ENCODE measurements around the gene PEMT.

Gene PEMT

GRCh38 chr17:17555906-17556305, 35.6 kb downstream of the PEMT start:
- H3K36me3 ChIP-seq (ENCODE audit: control insufficient read depth in 2 of 2, insufficient read depth in 1 of 2, low read length in 2 of 2), result no peaks in the 10 kb centered on the region
- ChIA-PET CTCF (no interaction called here), POLR2A (no interaction called here)
- TF ChIP-seq WT1 (tag by site-specific recombination; IDR thresholded peaks at IDR 0.05) (no peak), ZNF266 (tag by site-specific recombination; IDR thresholded peaks at IDR 0.05; ENCODE audit: low read depth) (no peak)
- H3K4me3 ChIP-seq (ENCODE audit: low read depth, low read length), result no peak overlapping the region
- H3K9me3 ChIP-seq (ENCODE audit: control insufficient read depth, insufficient read depth, low read depth, low read length), result no peaks in the 10 kb centered on the region
- no peak overlapping the region for H3K27ac ChIP-seq (ENCODE audit: extremely low read depth, low read depth, low read length)
- no peaks in the 10 kb centered on the region for H3K4me1 ChIP-seq (ENCODE audit: control insufficient read depth, insufficient read depth, low read length)

- Histone ChIP-seq H3K36me3 (ENCODE audit: control insufficient read depth in 2 of 2, insufficient read depth in 1 of 2, low read length in 2 of 2) (no peaks in the 10 kb centered on the region), H3K27ac (ENCODE audit: extremely low read depth, low read depth, low read length) (no peak overlapping the region), H3K9me3 (ENCODE audit: control insufficient read depth, insufficient read depth, low read depth, low read length) (no peaks in the 10 kb centered on the region), H3K4me3 (ENCODE audit: low read depth, low read length) (no peak overlapping the region), H3K4me1 (ENCODE audit: control insufficient read depth, insufficient read depth, low read length) (no peaks in the 10 kb centered on the region)
- ChIA-PET POLR2A (no interaction called here), CTCF (interaction anchor here (0.7 to 0.8 kb wide), 2 partner anchors 32 to 199 kb away, joined by 3 read pairs; no protein-coding TSS in a partner anchor)
- no peak for TF ChIP-seq ZBTB8A (tag by site-specific recombination; IDR thresholded peaks at IDR 0.05)
- no peak for TF ChIP-seq ZNF140 (tag by site-specific recombination; IDR thresholded peaks at IDR 0.05)
- TF ChIP-seq ZNF791 (tag by site-specific recombination; IDR thresholded peaks at IDR 0.05), result no peak
- no peak for TF ChIP-seq GLIS1 (tag by site-specific recombination; IDR thresholded peaks at IDR 0.05)
- no peak for TF ChIP-seq MZF1 (tag by site-specific recombination; IDR thresholded peaks at IDR 0.05; ENCODE audit: borderline replicate concordance)
- no peak for TF ChIP-seq ZNF530 (tag by site-specific recombination; IDR thresholded peaks at IDR 0.05; ENCODE audit: low read depth)
These were observed 36.4 kb downstream of the PEMT start for GRCh38 chr17:17555151-17555550.

- H3K9me3 ChIP-seq (ENCODE audit: control insufficient read depth, insufficient read depth, low read depth, low read length), result no peaks in the 10 kb centered on the region
- H3K27ac ChIP-seq (ENCODE audit: extremely low read depth, low read depth, low read length), result no peak overlapping the region
- no peak overlapping the region for H3K4me3 ChIP-seq (ENCODE audit: low read depth, low read length)
- no peaks in the 10 kb centered on the region for H3K36me3 ChIP-seq (ENCODE audit: control insufficient read depth in 2 of 2, insufficient read depth in 1 of 2, low read length in 2 of 2)
- H3K4me1 ChIP-seq (ENCODE audit: control insufficient read depth, insufficient read depth, low read length), result no peaks in the 10 kb centered on the region
- TF ChIP-seq ZNF521 (tag by site-specific recombination; IDR thresholded peaks at IDR 0.05), result no peak
- TF ChIP-seq ELK4 (IDR thresholded peaks at IDR 0.05; ENCODE audit: borderline replicate concordance, low read depth, low read length), result no peak
- POLR2A ChIA-PET, result no interaction called here
- CTCF ChIA-PET, result interaction anchor here (0.6 to 0.8 kb wide), 3 partner anchors 31 to 198 kb away, joined by 3 read pairs; no protein-coding TSS in a partner anchor
These were observed 37.2 kb downstream of the PEMT start for GRCh38 chr17:17554266-17554665.

GRCh38 chr17:17553217-17554195, 38.0 kb downstream of the PEMT start:
- H3K27ac ChIP-seq (ENCODE audit: extremely low read depth, low read depth, low read length), result no peak overlapping the region

More at GRCh38 chr17:17553217-17554195, 38.0 kb downstream of the PEMT start:
- no peaks in the 10 kb centered on the region for H3K36me3 ChIP-seq (ENCODE audit: control insufficient read depth in 2 of 2, insufficient read depth in 1 of 2, low read length in 2 of 2)
- ChIA-PET POLR2A (interaction anchor here (0.7 kb wide), 1 partner anchor 7 kb away, joined by 3 read pairs; no protein-coding TSS in a partner anchor), CTCF (interaction anchor here (0.6 kb wide), 1 partner anchor 184 kb away, joined by 3 read pairs; no protein-coding TSS in a partner anchor)
- H3K9me3 ChIP-seq (ENCODE audit: control insufficient read depth, insufficient read depth, low read depth, low read length), result no peaks in the 10 kb centered on the region
- no peaks in the 10 kb centered on the region for H3K4me1 ChIP-seq (ENCODE audit: control insufficient read depth, insufficient read depth, low read length)
- no peak overlapping the region for H3K4me3 ChIP-seq (ENCODE audit: low read depth, low read length)
- TF ChIP-seq ZNF521 (tag by site-specific recombination; IDR thresholded peaks at IDR 0.05) (no peak), ZNF473 (tag by site-specific recombination; IDR thresholded peaks at IDR 0.05) (no peak), SP2 (tag by site-specific recombination; IDR thresholded peaks at IDR 0.05) (no peak), GLIS1 (tag by site-specific recombination; IDR thresholded peaks at IDR 0.05) (no peak), ZNF791 (tag by site-specific recombination; IDR thresholded peaks at IDR 0.05) (no peak), ZNF132 (tag by site-specific recombination; IDR thresholded peaks at IDR 0.05; ENCODE audit: borderline replicate concordance) (no peak), HOXD13 (CRISPR knock-in tag; IDR thresholded peaks at IDR 0.05; ENCODE audit: borderline replicate concordance) (no peak), ZSCAN4 (tag by site-specific recombination; IDR thresholded peaks at IDR 0.05) (no peak)

All from HEK293 (cell line).